GM12878 (cell line): ENCODE results near the gene ZNF771. TPM values are rescaled to one million over a fixed set of nuclear protein-coding genes. Genes with fewer than 3 reads are reported as not detected.

Experiments
- ATF7 ChIP-seq: fragments of 450-650 bp; IDR thresholded peaks from 2 replicates; pipeline ENCODE4 v1.6.1; 2016; ENCODE audit warnings: low read depth, mild to moderate bottlenecking
- BCLAF1 ChIP-seq: fragments of 450-650 bp; IDR thresholded peaks from 2 replicates; pipeline ENCODE4 v1.6.1; 2017; ENCODE audit warnings: antibody characterized with exemption, mild to moderate bottlenecking, moderate library complexity
- FOS ChIP-seq: IDR thresholded peaks from 3 replicates; pipeline ENCODE4 v1.6.1; 2011; ENCODE audit warnings: borderline replicate concordance; ENCODE audit not compliant: insufficient read length; ENCODE audit errors: extremely low read depth
- GABPA ChIP-seq: IDR thresholded peaks from 2 replicates; pipeline ENCODE4 v1.6.1; 2014; ENCODE audit warnings: antibody characterized with exemption, low read depth, mild to moderate bottlenecking, inconsistent platforms
- MXI1 ChIP-seq: fragments of 150-350 bp; IDR thresholded peaks from 2 replicates; pipeline ENCODE4 v1.6.1; 2011; ENCODE audit warnings: low read depth, mild to moderate bottlenecking, inconsistent platforms, low read length, improper control_type of control experiment
- NRF1 ChIP-seq: conservative IDR thresholded peaks from 2 replicates; pipeline ENCODE4 v1.6.1; 2011; ENCODE audit warnings: mild to moderate bottlenecking, low read depth, low read length, improper control_type of control experiment
- PKNOX1 ChIP-seq: fragments of 450-650 bp; IDR thresholded peaks from 2 replicates; pipeline ENCODE4 v1.6.1; 2016; ENCODE audit warnings: mild to moderate bottlenecking
- POU2F2 ChIP-seq: IDR thresholded peaks from 3 replicates; pipeline ENCODE4 v1.6.1; 2011; ENCODE audit warnings: low read depth, mild to moderate bottlenecking, low read length, borderline replicate concordance
- SP1 ChIP-seq: IDR thresholded peaks from one replicate; pipeline ENCODE4 v1.6.1; 2011; ENCODE audit warnings: low read depth, low read length
- TCF3 ChIP-seq: IDR thresholded peaks from 2 replicates; pipeline ENCODE4 v1.6.1; 2012; ENCODE audit warnings: low read depth, mild to moderate bottlenecking, low read length, borderline replicate concordance; ENCODE audit not compliant: insufficient read depth
- YY1 ChIP-seq: IDR thresholded peaks from 2 replicates; pipeline ENCODE4 v1.6.1; 2011; ENCODE audit warnings: low read depth, mild to moderate bottlenecking, low read length
- ZNF384 ChIP-seq: IDR thresholded peaks from 2 replicates; pipeline ENCODE4 v1.6.1; 2012; ENCODE audit warnings: low read depth, mild to moderate bottlenecking, low read length, improper control_type of control experiment, borderline replicate concordance
- polyA plus RNA-seq, 11 experiments: library from polyadenylated mRNA; depleted of rRNA in 4 of 11; unstranded in 6 of 11; stranded (reverse) in 5 of 11; fragments of >200 nt; fragmentation: Nextera tagmentation in 4 of 11; fragmentation: Illumina TruSeq in 1 of 11; extraction: Ambion mirVana in 4 of 11; extraction: Trizol in 1 of 11; gene quantifications; 1 replicate in 1 of 11; 2 replicates in 10 of 11; pipeline versions ENCODE4 v1.2.1 to v1.2.3, GENCODE V29; 2011 to 2016; ENCODE audit warnings: inconsistent platforms in 2 of 11, missing spikeins in 2 of 11, low read depth in 1 of 11
- total RNA-seq, 4 experiments: library from RNA; depleted of rRNA in 3 of 4; stranded (reverse); fragments of >200 nt in 3 of 4; fragmentation: Illumina TruSeq in 1 of 4; extraction: Trizol in 1 of 4; gene quantifications; 2 replicates each; pipeline versions ENCODE4 v1.2.1 to v1.2.3, GENCODE V29; 2013 to 2021
- TF ChIP-seq, protein P1 (sequence below): IDR thresholded peaks from 2 replicates; pipeline ENCODE4 v1.6.1; 2012; ENCODE audit warnings: low read depth, low read length, improper control_type of control experiment
- TF ChIP-seq, protein P2 (sequence below): fragments of 450-650 bp; formaldehyde crosslinking; IDR thresholded peaks from 2 replicates; pipeline ENCODE4 v1.4.0; 2020; ENCODE audit warnings: mild to moderate bottlenecking, moderate library complexity
- TF ChIP-seq, protein P3 (sequence below): fragments of 450-650 bp; IDR thresholded peaks from 2 replicates; pipeline ENCODE4 v1.6.1; 2016; ENCODE audit warnings: mild to moderate bottlenecking, moderate library complexity, borderline replicate concordance

ZNF771 gene
- total and polyA plus RNA-seq, 10 of the 15 experiments (the other 5 are each of a cell fraction or from before 2014, with no cell fraction given) = 0.98 to 7.6 (median 3.7) TPM

DNA sequence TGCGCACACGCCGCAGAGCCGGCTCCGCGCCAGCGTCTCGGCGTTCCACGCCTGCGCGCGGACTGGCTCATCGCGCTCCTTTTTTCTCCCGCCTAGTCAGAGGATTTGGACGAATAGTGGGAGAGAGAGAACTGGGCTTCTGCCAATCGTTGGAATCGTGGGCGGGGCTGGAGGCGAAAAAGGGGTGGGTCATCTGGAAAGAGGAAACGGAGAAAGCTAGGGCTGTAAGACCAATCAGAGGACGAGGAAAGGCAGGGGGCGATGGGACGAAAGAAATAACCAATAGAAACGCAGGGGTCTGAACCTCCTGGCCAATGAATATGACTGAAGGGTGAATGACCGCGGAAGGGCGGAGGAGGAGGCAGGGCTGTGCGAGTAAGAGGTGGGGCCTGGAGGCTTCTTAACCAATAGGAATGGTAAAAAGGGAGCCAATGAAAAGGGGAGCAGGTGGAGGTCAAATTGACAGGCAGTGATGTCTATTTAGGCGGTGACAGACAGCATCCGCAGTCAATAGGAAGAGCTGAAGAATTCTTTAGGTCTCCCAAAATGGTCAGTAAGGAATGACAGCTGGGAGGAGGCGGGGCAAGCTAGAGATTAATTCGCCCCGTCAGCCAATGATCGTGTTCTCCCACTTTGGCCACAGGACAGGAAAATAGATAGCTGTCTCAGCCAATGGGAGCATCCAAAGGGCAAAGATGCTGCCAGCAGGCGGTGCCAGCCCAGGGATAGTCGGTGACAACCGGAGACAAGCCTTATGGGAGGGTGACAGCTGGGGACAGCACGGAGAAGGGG lies 36.8 kb upstream of the ZNF771 start, which contains the start of gene TBC1D10B (continued):
- TF ChIP-seq GABPA (0 out of 2 replicates have a peak, but pooled peaks have one; percentile 71), BCLAF1 (no peak), TCF3 (peak; percentile 85; the same call in 1 of the 2 replicates), MXI1 (peak; percentile 44), ATF7 (peak; percentile 97), NRF1 (peak; percentile 88), YY1 (no peak), SP1 (peak; percentile 96), FOS (peak; percentile 94), POU2F2 (peak; percentile 49; the same call in 1 of the 3 replicates), PKNOX1 (peak; percentile 100), ZNF384 (no peak)
- TF ChIP-seq, protein P1, sequence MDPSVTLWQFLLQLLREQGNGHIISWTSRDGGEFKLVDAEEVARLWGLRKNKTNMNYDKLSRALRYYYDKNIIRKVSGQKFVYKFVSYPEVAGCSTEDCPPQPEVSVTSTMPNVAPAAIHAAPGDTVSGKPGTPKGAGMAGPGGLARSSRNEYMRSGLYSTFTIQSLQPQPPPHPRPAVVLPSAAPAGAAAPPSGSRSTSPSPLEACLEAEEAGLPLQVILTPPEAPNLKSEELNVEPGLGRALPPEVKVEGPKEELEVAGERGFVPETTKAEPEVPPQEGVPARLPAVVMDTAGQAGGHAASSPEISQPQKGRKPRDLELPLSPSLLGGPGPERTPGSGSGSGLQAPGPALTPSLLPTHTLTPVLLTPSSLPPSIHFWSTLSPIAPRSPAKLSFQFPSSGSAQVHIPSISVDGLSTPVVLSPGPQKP = peak; percentile 70; the same call in 1 of the 2 replicates
- TF ChIP-seq, protein P2, sequence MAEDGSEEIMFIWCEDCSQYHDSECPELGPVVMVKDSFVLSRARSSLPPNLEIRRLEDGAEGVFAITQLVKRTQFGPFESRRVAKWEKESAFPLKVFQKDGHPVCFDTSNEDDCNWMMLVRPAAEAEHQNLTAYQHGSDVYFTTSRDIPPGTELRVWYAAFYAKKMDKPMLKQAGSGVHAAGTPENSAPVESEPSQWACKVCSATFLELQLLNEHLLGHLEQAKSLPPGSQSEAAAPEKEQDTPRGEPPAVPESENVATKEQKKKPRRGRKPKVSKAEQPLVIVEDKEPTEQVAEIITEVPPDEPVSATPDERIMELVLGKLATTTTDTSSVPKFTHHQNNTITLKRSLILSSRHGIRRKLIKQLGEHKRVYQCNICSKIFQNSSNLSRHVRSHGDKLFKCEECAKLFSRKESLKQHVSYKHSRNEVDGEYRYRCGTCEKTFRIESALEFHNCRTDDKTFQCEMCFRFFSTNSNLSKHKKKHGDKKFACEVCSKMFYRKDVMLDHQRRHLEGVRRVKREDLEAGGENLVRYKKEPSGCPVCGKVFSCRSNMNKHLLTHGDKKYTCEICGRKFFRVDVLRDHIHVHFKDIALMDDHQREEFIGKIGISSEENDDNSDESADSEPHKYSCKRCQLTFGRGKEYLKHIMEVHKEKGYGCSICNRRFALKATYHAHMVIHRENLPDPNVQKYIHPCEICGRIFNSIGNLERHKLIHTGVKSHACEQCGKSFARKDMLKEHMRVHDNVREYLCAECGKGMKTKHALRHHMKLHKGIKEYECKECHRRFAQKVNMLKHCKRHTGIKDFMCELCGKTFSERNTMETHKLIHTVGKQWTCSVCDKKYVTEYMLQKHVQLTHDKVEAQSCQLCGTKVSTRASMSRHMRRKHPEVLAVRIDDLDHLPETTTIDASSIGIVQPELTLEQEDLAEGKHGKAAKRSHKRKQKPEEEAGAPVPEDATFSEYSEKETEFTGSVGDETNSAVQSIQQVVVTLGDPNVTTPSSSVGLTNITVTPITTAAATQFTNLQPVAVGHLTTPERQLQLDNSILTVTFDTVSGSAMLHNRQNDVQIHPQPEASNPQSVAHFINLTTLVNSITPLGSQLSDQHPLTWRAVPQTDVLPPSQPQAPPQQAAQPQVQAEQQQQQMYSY (CRISPR knock-in tag) = no peak
- TF ChIP-seq, protein P3, sequence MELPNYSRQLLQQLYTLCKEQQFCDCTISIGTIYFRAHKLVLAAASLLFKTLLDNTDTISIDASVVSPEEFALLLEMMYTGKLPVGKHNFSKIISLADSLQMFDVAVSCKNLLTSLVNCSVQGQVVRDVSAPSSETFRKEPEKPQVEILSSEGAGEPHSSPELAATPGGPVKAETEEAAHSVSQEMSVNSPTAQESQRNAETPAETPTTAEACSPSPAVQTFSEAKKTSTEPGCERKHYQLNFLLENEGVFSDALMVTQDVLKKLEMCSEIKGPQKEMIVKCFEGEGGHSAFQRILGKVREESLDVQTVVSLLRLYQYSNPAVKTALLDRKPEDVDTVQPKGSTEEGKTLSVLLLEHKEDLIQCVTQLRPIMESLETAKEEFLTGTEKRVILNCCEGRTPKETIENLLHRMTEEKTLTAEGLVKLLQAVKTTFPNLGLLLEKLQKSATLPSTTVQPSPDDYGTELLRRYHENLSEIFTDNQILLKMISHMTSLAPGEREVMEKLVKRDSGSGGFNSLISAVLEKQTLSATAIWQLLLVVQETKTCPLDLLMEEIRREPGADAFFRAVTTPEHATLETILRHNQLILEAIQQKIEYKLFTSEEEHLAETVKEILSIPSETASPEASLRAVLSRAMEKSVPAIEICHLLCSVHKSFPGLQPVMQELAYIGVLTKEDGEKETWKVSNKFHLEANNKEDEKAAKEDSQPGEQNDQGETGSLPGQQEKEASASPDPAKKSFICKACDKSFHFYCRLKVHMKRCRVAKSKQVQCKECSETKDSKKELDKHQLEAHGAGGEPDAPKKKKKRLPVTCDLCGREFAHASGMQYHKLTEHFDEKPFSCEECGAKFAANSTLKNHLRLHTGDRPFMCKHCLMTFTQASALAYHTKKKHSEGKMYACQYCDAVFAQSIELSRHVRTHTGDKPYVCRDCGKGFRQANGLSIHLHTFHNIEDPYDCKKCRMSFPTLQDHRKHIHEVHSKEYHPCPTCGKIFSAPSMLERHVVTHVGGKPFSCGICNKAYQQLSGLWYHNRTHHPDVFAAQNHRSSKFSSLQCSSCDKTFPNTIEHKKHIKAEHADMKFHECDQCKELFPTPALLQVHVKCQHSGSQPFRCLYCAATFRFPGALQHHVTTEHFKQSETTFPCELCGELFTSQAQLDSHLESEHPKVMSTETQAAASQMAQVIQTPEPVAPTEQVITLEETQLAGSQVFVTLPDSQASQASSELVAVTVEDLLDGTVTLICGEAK = peak; percentile 86; the same call in 1 of the 2 replicates
